Tibial nerve (tissue), 4 donors: ENCODE measurements around the gene ST3GAL4. TPM values are rescaled to one million over a fixed set of nuclear protein-coding genes. Genes with fewer than 3 reads are reported as not detected.

Experiments
- DNase-seq, 2 donors: peaks; one replicate each; pipeline ENCODE4 v3.0.0-alpha.2; 2019; ENCODE audit warnings: low spot score in 2 of 2
- H3K27ac ChIP-seq, 4 donors: fragments of 200-600 bp; sonication (generic) in 3 of 4; one replicate each; pipeline ENCODE4 v1.5.1; 2017 to 2019; ENCODE audit warnings: mild to moderate bottlenecking in 1 of 4
- H3K27me3 ChIP-seq, 2 donors: fragments of 200-600 bp; sonication (generic) in 1 of 2; one replicate each; pipeline versions ENCODE4 v1.5.1 to v1.6.0; 2017 to 2019
- H3K36me3 ChIP-seq, 3 donors: fragments of 200-600 bp; sonication (generic); one replicate each; pipeline ENCODE4 v1.5.1; 2018 to 2019
- H3K4me1 ChIP-seq, 4 donors: fragments of 200-600 bp; sonication (generic) in 3 of 4; one replicate each; pipeline ENCODE4 v1.5.1; 2017 to 2019
- H3K4me3 ChIP-seq, 4 donors: fragments of 200-600 bp; sonication (generic) in 3 of 4; one replicate each; pipeline ENCODE4 v1.5.1; 2017 to 2019; ENCODE audit warnings: mild to moderate bottlenecking in 1 of 4, moderate library complexity in 1 of 4
- H3K9me3 ChIP-seq, 4 donors: fragments of 200-600 bp; sonication (generic) in 3 of 4; one replicate each; pipeline ENCODE4 v1.5.1; 2017 to 2019
- EP300 ChIP-seq, 2 donors: sonication (generic); formaldehyde crosslinking; IDR thresholded peaks; one replicate each; pipeline ENCODE4 v1.6.1; 2017; ENCODE audit warnings: antibody characterized with exemption in 2 of 2, mild to moderate bottlenecking in 1 of 2
- POLR2A ChIP-seq, 2 donors: fragments of 450-650 bp; IDR thresholded peaks; one replicate each; pipeline ENCODE4 v1.6.1; 2017; ENCODE audit warnings: antibody characterized with exemption in 2 of 2, mild to moderate bottlenecking in 2 of 2, moderate library complexity in 2 of 2
- WGBS, 2 donors: methylation state at CpG; one replicate each; pipeline ENCODE4 v1.1.5; 2018; 5-methylcytosine and 5-hydroxymethylcytosine counted together
- total RNA-seq, 4 donors: library from RNA; depleted of rRNA; stranded (reverse); fragments of >200 nt; gene quantifications; one replicate each; pipeline ENCODE4 v1.1.0, GENCODE V29; 2016
- TF ChIP-seq, protein P1 (sequence below), 5 experiments: fragments of 200-600 bp in 3 of 5; fragments of 450-650 bp in 2 of 5; sonication (generic) in 3 of 5; IDR thresholded peaks; one replicate each; pipeline ENCODE4 v1.5.1; 2016 to 2019; ENCODE audit warnings: antibody characterized with exemption in 5 of 5, mild to moderate bottlenecking in 3 of 5, moderate library complexity in 2 of 5

Gene ST3GAL4
- total RNA-seq, 4 donors from 2014 or later, result 68.1 to 162 (median 122) TPM

GRCh38 chr11:126337474-126338241 is 17.8 kb upstream of the ST3GAL4 start:
- Histone ChIP-seq H3K4me1 (peaks cover 0 to 49% (median 20%) of the 10 kb centered on the region in 4 donors), H3K36me3 (peaks cover 0 to 28% (median 0%) of the 10 kb centered on the region in 3 donors), H3K27me3 (no peaks in the 10 kb centered on the region), H3K4me3 (no peak overlapping the region), H3K27ac (no peak overlapping the region), H3K9me3 (no peaks in the 10 kb centered on the region)
- DNase-seq, result no peak
- WGBS, 2 donors, result 75 to 76% methylated on average over 15 of the region's 15 CpGs
- TF ChIP-seq, protein P1, sequence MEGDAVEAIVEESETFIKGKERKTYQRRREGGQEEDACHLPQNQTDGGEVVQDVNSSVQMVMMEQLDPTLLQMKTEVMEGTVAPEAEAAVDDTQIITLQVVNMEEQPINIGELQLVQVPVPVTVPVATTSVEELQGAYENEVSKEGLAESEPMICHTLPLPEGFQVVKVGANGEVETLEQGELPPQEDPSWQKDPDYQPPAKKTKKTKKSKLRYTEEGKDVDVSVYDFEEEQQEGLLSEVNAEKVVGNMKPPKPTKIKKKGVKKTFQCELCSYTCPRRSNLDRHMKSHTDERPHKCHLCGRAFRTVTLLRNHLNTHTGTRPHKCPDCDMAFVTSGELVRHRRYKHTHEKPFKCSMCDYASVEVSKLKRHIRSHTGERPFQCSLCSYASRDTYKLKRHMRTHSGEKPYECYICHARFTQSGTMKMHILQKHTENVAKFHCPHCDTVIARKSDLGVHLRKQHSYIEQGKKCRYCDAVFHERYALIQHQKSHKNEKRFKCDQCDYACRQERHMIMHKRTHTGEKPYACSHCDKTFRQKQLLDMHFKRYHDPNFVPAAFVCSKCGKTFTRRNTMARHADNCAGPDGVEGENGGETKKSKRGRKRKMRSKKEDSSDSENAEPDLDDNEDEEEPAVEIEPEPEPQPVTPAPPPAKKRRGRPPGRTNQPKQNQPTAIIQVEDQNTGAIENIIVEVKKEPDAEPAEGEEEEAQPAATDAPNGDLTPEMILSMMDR (IDR thresholded peaks at IDR 0.05), result no peak
- TF ChIP-seq EP300 (IDR thresholded peaks at IDR 0.05) (no peak), POLR2A (IDR thresholded peaks at IDR 0.05) (no peak)

DNA sequence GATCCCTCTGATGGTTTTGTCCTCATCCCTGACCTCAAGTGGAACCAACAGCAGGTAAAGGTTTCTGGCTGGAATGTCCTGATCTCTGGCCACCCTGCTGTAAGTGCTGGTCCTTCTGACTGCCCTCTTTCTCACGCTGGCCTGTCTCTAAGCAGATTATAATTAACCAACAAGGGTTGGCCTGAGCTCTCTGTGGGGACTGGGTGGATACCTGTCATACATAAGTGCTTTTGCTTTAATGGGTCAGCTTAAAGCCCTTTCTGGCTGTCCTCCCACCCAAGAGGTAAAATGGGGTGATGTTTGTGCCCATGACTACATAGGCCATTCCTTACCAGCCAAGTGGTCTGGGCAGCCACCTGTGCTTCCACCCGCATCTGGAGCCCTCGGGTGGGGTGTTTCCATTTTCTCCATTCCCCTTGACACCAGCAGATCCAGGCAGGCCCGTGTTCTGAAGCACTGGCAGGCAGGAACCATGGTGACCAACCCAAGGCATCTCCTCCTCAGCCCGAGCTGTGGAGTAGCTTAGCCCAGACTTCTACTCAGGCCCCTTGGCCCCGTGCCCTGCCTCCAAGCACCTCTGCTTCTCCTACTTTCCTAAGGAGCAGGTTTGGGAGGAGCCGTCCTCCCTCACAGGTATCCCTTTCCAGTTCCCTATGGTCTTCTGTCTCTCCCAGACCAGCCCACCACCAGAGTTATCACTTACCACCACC is 17.0 kb upstream of the ST3GAL4 start:
- Histone ChIP-seq H3K4me1 (peaks cover 0 to 49% (median 20%) of the 10 kb centered on the region in 4 donors), H3K27me3 (no peaks in the 10 kb centered on the region), H3K27ac (peak overlapping the region in 1 of 4 donors; percentile 29), H3K36me3 (peaks cover 0 to 33% (median 0%) of the 10 kb centered on the region in 3 donors), H3K4me3 (no peak overlapping the region), H3K9me3 (no peaks in the 10 kb centered on the region)
- DNase-seq, result no peak
- TF ChIP-seq EP300 (IDR thresholded peaks at IDR 0.05) (no peak), POLR2A (IDR thresholded peaks at IDR 0.05) (no peak)
- TF ChIP-seq, protein P1 (IDR thresholded peaks at IDR 0.05), result no peak
- WGBS, 2 donors, result 86 to 91% methylated on average over 7 of the region's 7 CpGs

GRCh38 chr11:126339073-126339862 is 16.2 kb upstream of the ST3GAL4 start:
- 69 to 72% methylated on average over 15 of the region's 15 CpGs for WGBS, 2 donors
- Histone ChIP-seq H3K36me3 (peaks cover 0 to 41% (median 0%) of the 10 kb centered on the region in 3 donors), H3K4me3 (no peak overlapping the region), H3K4me1 (peaks cover 0 to 49% (median 20%) of the 10 kb centered on the region in 4 donors), H3K27ac (peak overlapping the region in 1 of 4 donors; percentile 64), H3K27me3 (no peaks in the 10 kb centered on the region), H3K9me3 (no peaks in the 10 kb centered on the region)
- no peak for TF ChIP-seq POLR2A (IDR thresholded peaks at IDR 0.05)
- no peak for DNase-seq

- DNase-seq, result peak; percentile 72 to 73
- Histone ChIP-seq H3K36me3 (peaks cover 0 to 43% (median 0%) of the 10 kb centered on the region in 3 donors), H3K27ac (peak overlapping the region in 3 of 4 donors; percentile 31 to 64 (median 57)), H3K27me3 (no peaks in the 10 kb centered on the region), H3K9me3 (no peaks in the 10 kb centered on the region), H3K4me3 (no peak overlapping the region), H3K4me1 (peaks cover 0 to 49% (median 20%) of the 10 kb centered on the region in 4 donors)
- TF ChIP-seq EP300 (IDR thresholded peaks at IDR 0.05), result peak; percentile 40 to 79
- TF ChIP-seq, protein P1 (IDR thresholded peaks at IDR 0.05), result no peak
- 24 to 36% methylated on average over 9 to 11 of the region's 11 CpGs for WGBS, 2 donors
These were observed 15.5 kb upstream of the ST3GAL4 start for GRCh38 chr11:126339863-126340434.

GRCh38 chr11:126340960-126341606 is 14.4 kb upstream of the ST3GAL4 start:
- H3K4me1 ChIP-seq, result peaks cover 0 to 55% (median 20%) of the 10 kb centered on the region in 4 donors
- H3K9me3 ChIP-seq, result no peaks in the 10 kb centered on the region
- H3K27me3 ChIP-seq, result no peaks in the 10 kb centered on the region
- no peak for DNase-seq
- peak overlapping the region in 2 of 4 donors; percentile 57 to 64 for H3K27ac ChIP-seq
- TF ChIP-seq, protein P1 (IDR thresholded peaks at IDR 0.05), result no peak
- TF ChIP-seq POLR2A (IDR thresholded peaks at IDR 0.05), result no peak
- TF ChIP-seq EP300 (IDR thresholded peaks at IDR 0.05), result no peak
- no peak overlapping the region for H3K4me3 ChIP-seq
- WGBS, 2 donors, result 58 to 62% methylated on average over 7 of the region's 7 CpGs
- peaks cover 0 to 47% (median 0%) of the 10 kb centered on the region in 3 donors for H3K36me3 ChIP-seq
